ENCODE results near the gene BMPR1A. TPM values are rescaled to one million over a fixed set of nuclear protein-coding genes. Genes with fewer than 3 reads are reported as not detected.

BMPR1A gene
- total RNA-seq, 1 experiment from 2014 or later = 42.6 TPM

DNA sequence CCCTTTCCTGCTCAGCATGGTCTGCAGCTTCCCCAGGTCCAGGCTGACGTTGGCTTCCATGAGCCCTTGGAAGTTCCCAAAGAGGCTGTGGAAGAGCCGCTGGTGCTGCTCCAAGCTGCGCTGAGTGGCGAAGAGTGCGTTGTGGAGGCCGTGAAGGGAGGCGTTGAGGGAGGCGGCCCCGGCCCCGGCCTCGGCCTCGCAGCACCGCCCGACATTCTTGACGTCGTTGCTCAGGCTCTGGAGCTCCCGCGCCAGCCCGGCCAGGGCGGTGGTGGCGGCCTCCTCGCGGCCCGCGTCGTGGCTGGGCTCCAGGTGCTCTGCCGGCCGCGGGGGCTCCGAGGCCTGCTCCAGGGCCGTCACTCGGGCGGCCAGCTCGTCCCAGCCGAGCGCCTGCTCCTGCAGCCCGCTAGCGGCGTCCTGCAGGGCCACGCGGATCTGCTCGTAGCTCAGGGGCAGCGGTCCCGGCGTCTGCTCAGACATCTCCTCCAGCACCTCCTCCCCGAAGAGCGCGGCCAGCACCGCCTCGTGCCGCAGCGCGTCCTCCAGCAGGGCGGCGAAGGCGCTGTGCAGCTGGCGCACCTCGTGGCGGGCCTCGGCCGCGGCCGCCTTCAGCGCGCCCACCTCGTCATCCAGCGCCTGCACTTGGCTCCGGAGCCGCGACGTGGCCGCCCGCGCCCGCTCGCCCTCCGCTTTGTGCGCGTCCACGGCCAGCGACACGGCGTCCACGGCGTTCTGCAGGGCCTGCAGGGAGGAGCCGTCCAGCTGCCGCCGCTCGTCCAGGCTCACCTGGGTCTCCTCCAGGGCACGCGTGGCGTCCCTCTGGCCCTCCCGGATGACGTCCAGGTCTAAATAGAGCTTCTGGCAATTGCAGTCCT is 186.3 kb downstream of the BMPR1A start:
- Histone ChIP-seq H2AFZ (ENCODE audit: low read depth, low read length, poor library complexity, severe bottlenecking) (no peak overlapping the region), H3K9ac (ENCODE audit: low read length) (no peak overlapping the region), H3K36me3 (ENCODE audit: control insufficient read depth in 1 of 2, insufficient read depth in 2 of 2, low read length in 2 of 2) (no peaks in the 10 kb centered on the region), H4K20me1 (ENCODE audit: insufficient read depth) (no peaks in the 10 kb centered on the region), H3K4me2 (ENCODE audit: low read length) (no peak overlapping the region), H3K4me1 (ENCODE audit: control insufficient read depth in 1 of 2, insufficient read depth in 2 of 2, low read length in 2 of 2) (peaks cover 0 to 27% of the 10 kb centered on the region in 2 experiments; a peak in 3 of 4 replicates), H3K4me3 (replicated peaks in 1 of 2; ENCODE audit: low read depth in 1 of 2, low read length in 2 of 2) (no peak overlapping the region), H3K79me2 (ENCODE audit: insufficient read depth, low read length) (no peaks in the 10 kb centered on the region), H3K9me2 (ENCODE audit: insufficient read depth) (no peaks in the 10 kb centered on the region), H3K27me3 (ENCODE audit: insufficient read depth, low read length) (no peaks in the 10 kb centered on the region), H3K27ac (ENCODE audit: low read depth, low read length) (no peak overlapping the region), H3K9me3 (ENCODE audit: control insufficient read depth in 1 of 2, insufficient read depth in 1 of 2, low read depth in 1 of 2, low read length in 2 of 2) (no peaks in the 10 kb centered on the region)
- DNase-seq (ENCODE audit: low read depth, low spot score) = no peak
- intact Hi-C loops (cut with micrococcal nuclease) = no loop called here
- ChIA-PET CTCF (interaction anchor here (0.8 kb wide), 1 partner anchor 24 kb away, joined by 3 read pairs; no protein-coding TSS in a partner anchor), RAD21 (ENCODE audit: low non-redundant PET in 1 of 2, low total read pairs in 2 of 2, uncharacterized antibody in 2 of 2, unreplicated experiment in 2 of 2) (no interaction called here), POLR2A (interaction anchor here (1.0 kb wide), 1 partner anchor 24 kb away, joined by 3 read pairs; no protein-coding TSS in a partner anchor)
- no peak for ATAC-seq
- TF ChIP-seq JUND (IDR thresholded peaks at IDR 0.05) = no peak
- TF ChIP-seq YY1 (IDR thresholded peaks at IDR 0.05; ENCODE audit: extremely low read depth, insufficient replicate concordance, low read depth, low read length) = no peak
- TF ChIP-seq POLR2AphosphoS5 (IDR thresholded peaks at IDR 0.05; ENCODE audit: low read depth, low read length) = no peak
- TF ChIP-seq, protein P1, sequence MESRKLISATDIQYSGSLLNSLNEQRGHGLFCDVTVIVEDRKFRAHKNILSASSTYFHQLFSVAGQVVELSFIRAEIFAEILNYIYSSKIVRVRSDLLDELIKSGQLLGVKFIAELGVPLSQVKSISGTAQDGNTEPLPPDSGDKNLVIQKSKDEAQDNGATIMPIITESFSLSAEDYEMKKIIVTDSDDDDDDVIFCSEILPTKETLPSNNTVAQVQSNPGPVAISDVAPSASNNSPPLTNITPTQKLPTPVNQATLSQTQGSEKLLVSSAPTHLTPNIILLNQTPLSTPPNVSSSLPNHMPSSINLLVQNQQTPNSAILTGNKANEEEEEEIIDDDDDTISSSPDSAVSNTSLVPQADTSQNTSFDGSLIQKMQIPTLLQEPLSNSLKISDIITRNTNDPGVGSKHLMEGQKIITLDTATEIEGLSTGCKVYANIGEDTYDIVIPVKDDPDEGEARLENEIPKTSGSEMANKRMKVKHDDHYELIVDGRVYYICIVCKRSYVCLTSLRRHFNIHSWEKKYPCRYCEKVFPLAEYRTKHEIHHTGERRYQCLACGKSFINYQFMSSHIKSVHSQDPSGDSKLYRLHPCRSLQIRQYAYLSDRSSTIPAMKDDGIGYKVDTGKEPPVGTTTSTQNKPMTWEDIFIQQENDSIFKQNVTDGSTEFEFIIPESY (IDR thresholded peaks at IDR 0.05; ENCODE audit: extremely low read depth, insufficient replicate concordance, low read length) = no peak
- TF ChIP-seq ELF1 (IDR thresholded peaks at IDR 0.05; ENCODE audit: borderline replicate concordance, low read depth) = no peak
- TF ChIP-seq EZH2phosphoT487 (IDR thresholded peaks at IDR 0.05; ENCODE audit: borderline replicate concordance) = no peak
- TF ChIP-seq ZFX (IDR thresholded peaks at IDR 0.05) = no peak
- no peak for TF ChIP-seq RAD21 (IDR thresholded peaks at IDR 0.05; ENCODE audit: low read depth)
- TF ChIP-seq FOSL1 (IDR thresholded peaks at IDR 0.05; ENCODE audit: low read depth) = no peak
- BruUV-seq (replicated peaks) = no TSS peak
